ENCODE measurements around the gene HSPG2.
"Not testable (repeated sequence)": the region's sequence is repeated elsewhere in the genome, so short reads cannot be mapped to it uniquely, and the experiment has no call there.

DNA sequence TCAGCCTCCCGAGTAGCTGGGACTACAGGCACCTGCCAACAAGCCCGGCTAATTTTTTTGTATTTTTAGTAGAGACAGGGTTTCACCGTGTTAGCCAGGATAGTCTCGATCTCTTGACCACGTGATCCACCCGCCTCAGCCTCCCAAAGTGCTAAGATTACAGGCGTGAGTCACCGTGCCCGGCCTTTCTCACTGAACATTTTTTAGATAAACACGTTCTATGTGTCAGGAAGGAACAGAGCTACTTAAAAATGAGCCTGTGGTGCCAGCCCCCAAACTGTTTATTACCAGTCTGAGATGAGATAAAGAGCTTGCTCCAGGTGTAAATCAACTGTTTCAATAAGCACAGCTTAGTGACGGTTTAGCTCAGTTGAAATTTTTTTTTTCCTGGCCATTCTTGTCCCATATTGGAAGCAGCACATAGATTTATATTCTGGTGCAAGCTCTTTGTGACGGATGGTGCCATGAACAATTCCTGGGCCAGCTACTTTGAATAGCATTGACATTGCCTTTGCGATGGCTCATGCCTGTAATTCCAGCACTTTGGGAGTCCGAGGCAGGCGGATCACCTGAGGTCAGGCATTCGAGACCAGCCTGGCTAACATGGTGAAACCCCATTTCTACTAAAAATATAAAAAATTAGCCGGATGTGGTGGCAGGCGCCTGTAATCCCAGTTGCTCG, 6.0 kb upstream of the HSPG2 start:
- TF ChIP-seq, protein P1, sequence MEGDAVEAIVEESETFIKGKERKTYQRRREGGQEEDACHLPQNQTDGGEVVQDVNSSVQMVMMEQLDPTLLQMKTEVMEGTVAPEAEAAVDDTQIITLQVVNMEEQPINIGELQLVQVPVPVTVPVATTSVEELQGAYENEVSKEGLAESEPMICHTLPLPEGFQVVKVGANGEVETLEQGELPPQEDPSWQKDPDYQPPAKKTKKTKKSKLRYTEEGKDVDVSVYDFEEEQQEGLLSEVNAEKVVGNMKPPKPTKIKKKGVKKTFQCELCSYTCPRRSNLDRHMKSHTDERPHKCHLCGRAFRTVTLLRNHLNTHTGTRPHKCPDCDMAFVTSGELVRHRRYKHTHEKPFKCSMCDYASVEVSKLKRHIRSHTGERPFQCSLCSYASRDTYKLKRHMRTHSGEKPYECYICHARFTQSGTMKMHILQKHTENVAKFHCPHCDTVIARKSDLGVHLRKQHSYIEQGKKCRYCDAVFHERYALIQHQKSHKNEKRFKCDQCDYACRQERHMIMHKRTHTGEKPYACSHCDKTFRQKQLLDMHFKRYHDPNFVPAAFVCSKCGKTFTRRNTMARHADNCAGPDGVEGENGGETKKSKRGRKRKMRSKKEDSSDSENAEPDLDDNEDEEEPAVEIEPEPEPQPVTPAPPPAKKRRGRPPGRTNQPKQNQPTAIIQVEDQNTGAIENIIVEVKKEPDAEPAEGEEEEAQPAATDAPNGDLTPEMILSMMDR (conservative IDR thresholded peaks at IDR 0.05; ENCODE audit: low read depth, low read length) = not testable (repeated sequence)
- TF ChIP-seq EZH2 (IDR thresholded peaks at IDR 0.05; ENCODE audit: low read length, unreplicated experiment) = not testable (repeated sequence)

All from PC-3 (cell line).